Activated CD4-positive, alpha-beta T cell treated with anti-CD3 and anti-CD28 coated beads, Interleukin-2, amount 10 ng/mL, durations not matched to agents 7 days and 5 days (primary cell): ENCODE data around the gene RBM34. TPM values are rescaled to one million over a fixed set of nuclear protein-coding genes. Genes with fewer than 3 reads are reported as not detected.
A peak's percentile ranks its signal among the peaks of the same experiment; 100 is the strongest.

Source experiments
- CTCF ChIA-PET: fragments of 350-600 bp; sonication (Branson Sonifier 250); formaldehyde crosslinking; loops from one replicate; lab custom pipeline; 2021; ENCODE audit warnings: antibody characterized with exemption; lab: Charles Lee
- POLR2A ChIA-PET: fragments of 350-600 bp; sonication (Branson Sonifier 250); formaldehyde crosslinking; loops from one replicate; lab custom pipeline; 2021; ENCODE audit warnings: antibody characterized with exemption; lab: Charles Lee
- DNase-seq: peaks from one replicate; pipeline ENCODE4 v3.0.0-alpha.2; 2020
- H3K27ac Mint-ChIP-seq: one replicate; pipeline ENCODE4 v1.8.0; 2021; ENCODE audit warnings: mild to moderate bottlenecking, moderate library complexity, mixed read lengths
- H3K27me3 Mint-ChIP-seq: one replicate; pipeline ENCODE4 v1.8.0; 2021; ENCODE audit warnings: mixed read lengths
- H3K36me3 Mint-ChIP-seq: one replicate; pipeline ENCODE4 v1.8.0; 2021; ENCODE audit warnings: low read depth, mixed read lengths
- H3K4me1 Mint-ChIP-seq: one replicate; pipeline ENCODE4 v1.8.0; 2021; ENCODE audit warnings: mixed read lengths
- H3K4me3 Mint-ChIP-seq: one replicate; pipeline ENCODE4 v1.8.0; 2021; ENCODE audit warnings: mild to moderate bottlenecking, moderate library complexity, mixed read lengths
- H3K9me3 Mint-ChIP-seq: one replicate; pipeline ENCODE4 v1.8.0; 2021; ENCODE audit warnings: mixed read lengths
- total RNA-seq, 2 experiments: library from RNA; stranded (reverse); gene quantifications; one replicate each; pipeline ENCODE4 v1.2.3, GENCODE V29; 2021

The RBM34 gene
- total RNA-seq, 2 experiments from 2014 or later = 112 to 116 TPM

- Mint-ChIP-seq H3K4me3 (peak within 1 kb of the TSS; percentile 99), H3K4me1 (peaks cover 50% of the 10 kb centered on the region), H3K9me3 (no peaks in the 10 kb centered on the region), H3K27me3 (no peaks in the 10 kb centered on the region), H3K27ac (peak within 1 kb of the TSS; percentile 99), H3K36me3 (peaks cover 48% of the 10 kb centered on the region)
- ChIA-PET CTCF (interaction anchor here (0.6 to 1.6 kb wide), 4 partner anchors 10 to 611 kb away, joined by 3 to 5 read pairs (median 4); no protein-coding TSS in a partner anchor), POLR2A (interaction anchor here (0.8 kb wide), 1 partner anchor 15 kb away, joined by 3 read pairs; no protein-coding TSS in a partner anchor)
- DNase-seq = peak; percentile 95
Observed at GRCh38 chr1:235128456-235129328, 32.4 kb downstream of the RBM34 start, which contains the start of gene TOMM20. TSS of gene TOMM20 (minus strand) at chr1:235128837. CDS start at chr1:235128715, 122 bp downstream.

GRCh38 chr1:235127732-235128455 lies 33.2 kb downstream of the RBM34 start:
- ChIA-PET CTCF (interaction anchor here (1.5 to 1.6 kb wide), 2 partner anchors 11 to 12 kb away, joined by 3 to 5 read pairs; no protein-coding TSS in a partner anchor), POLR2A (interaction anchor here (0.8 kb wide), 1 partner anchor 14 kb away, joined by 3 read pairs; no protein-coding TSS in a partner anchor)
- no peaks in the 10 kb centered on the region for H3K27me3 Mint-ChIP-seq
- peaks cover 49% of the 10 kb centered on the region for H3K36me3 Mint-ChIP-seq
- H3K4me3 Mint-ChIP-seq = peak overlapping the region; percentile 99
- peak overlapping the region; percentile 99 for H3K27ac Mint-ChIP-seq
- DNase-seq = peak; percentile 10
- no peaks in the 10 kb centered on the region for H3K9me3 Mint-ChIP-seq
- peaks cover 58% of the 10 kb centered on the region for H3K4me1 Mint-ChIP-seq

- Mint-ChIP-seq H3K4me1 (peaks cover 60% of the 10 kb centered on the region), H3K27ac (peak overlapping the region; percentile 99), H3K4me3 (peak overlapping the region; percentile 99), H3K36me3 (peaks cover 47% of the 10 kb centered on the region), H3K27me3 (no peaks in the 10 kb centered on the region), H3K9me3 (no peaks in the 10 kb centered on the region)
- DNase-seq = no peak
- CTCF ChIA-PET = interaction anchor here (1.1 to 1.5 kb wide), 3 partner anchors 12 to 33 kb away, joined by 3 read pairs; no protein-coding TSS in a partner anchor
- POLR2A ChIA-PET = no interaction called here
Observed at GRCh38 chr1:235127203-235127602, 33.8 kb downstream of the RBM34 start.

GRCh38 chr1:235124665-235125064 lies 36.4 kb downstream of the RBM34 start:
- H3K9me3 Mint-ChIP-seq = no peaks in the 10 kb centered on the region
- no peak overlapping the region for H3K4me3 Mint-ChIP-seq
- CTCF ChIA-PET = no interaction called here
- peaks cover 47% of the 10 kb centered on the region for H3K36me3 Mint-ChIP-seq
- H3K4me1 Mint-ChIP-seq = peaks cover 61% of the 10 kb centered on the region
- POLR2A ChIA-PET = interaction anchor here (1.0 kb wide), 1 partner anchor 19 kb away, joined by 4 read pairs; no protein-coding TSS in a partner anchor
- H3K27me3 Mint-ChIP-seq = no peaks in the 10 kb centered on the region
- no peak overlapping the region for H3K27ac Mint-ChIP-seq
- DNase-seq = no peak

GRCh38 chr1:235124111-235124510 lies 36.9 kb downstream of the RBM34 start:
- Mint-ChIP-seq H3K4me3 (no peak overlapping the region), H3K27ac (peak overlapping the region; percentile 13), H3K4me1 (peaks cover 59% of the 10 kb centered on the region), H3K36me3 (peaks cover 52% of the 10 kb centered on the region), H3K27me3 (no peaks in the 10 kb centered on the region), H3K9me3 (no peaks in the 10 kb centered on the region)
- no peak for DNase-seq
- CTCF ChIA-PET = interaction anchor here (0.5 kb wide), 1 partner anchor 13 kb away, joined by 3 read pairs; no protein-coding TSS in a partner anchor
- POLR2A ChIA-PET = interaction anchor here (1.0 kb wide), 1 partner anchor 18 kb away, joined by 4 read pairs; no protein-coding TSS in a partner anchor

- CTCF ChIA-PET = interaction anchor here (1.4 to 5.0 kb wide), 4 partner anchors 15 to 635 kb away, joined by 3 to 32 read pairs (median 5); no protein-coding TSS in a partner anchor
- POLR2A ChIA-PET = no interaction called here
- no peak overlapping the region for H3K4me3 Mint-ChIP-seq
- no peaks in the 10 kb centered on the region for H3K27me3 Mint-ChIP-seq
- H3K9me3 Mint-ChIP-seq = no peaks in the 10 kb centered on the region
- H3K4me1 Mint-ChIP-seq = peaks cover 50% of the 10 kb centered on the region
- no peak overlapping the region for H3K27ac Mint-ChIP-seq
- H3K36me3 Mint-ChIP-seq = peaks cover 59% of the 10 kb centered on the region
- DNase-seq = no peak
Observed at GRCh38 chr1:235122348-235122747, 38.7 kb downstream of the RBM34 start.

- H3K36me3 Mint-ChIP-seq = peaks cover 67% of the 10 kb centered on the region
- ChIA-PET POLR2A (interaction anchor here (1.0 kb wide), 1 partner anchor 15 kb away, joined by 3 read pairs; the partner anchor contains the start of gene TOMM20), CTCF (interaction anchor here (0.6 to 1.1 kb wide), 3 partner anchors 12 to 531 kb away, joined by 3 to 4 read pairs (median 3); no protein-coding TSS in a partner anchor)
- no peak overlapping the region for H3K27ac Mint-ChIP-seq
- H3K27me3 Mint-ChIP-seq = no peaks in the 10 kb centered on the region
- no peaks in the 10 kb centered on the region for H3K9me3 Mint-ChIP-seq
- H3K4me1 Mint-ChIP-seq = peaks cover 4% of the 10 kb centered on the region
- DNase-seq = no peak
- no peak overlapping the region for H3K4me3 Mint-ChIP-seq
Observed at GRCh38 chr1:235113183-235113917, 47.7 kb downstream of the RBM34 start.

- CTCF ChIA-PET = interaction anchor here (1.1 kb wide), 1 partner anchor 23 kb away, joined by 3 read pairs; no protein-coding TSS in a partner anchor
- H3K4me1 Mint-ChIP-seq = peaks cover 4% of the 10 kb centered on the region
- peaks cover 67% of the 10 kb centered on the region for H3K36me3 Mint-ChIP-seq
Observed at GRCh38 chr1:235112297-235113182, 48.5 kb downstream of the RBM34 start.

GRCh38 chr1:235111107-235111506 lies 49.9 kb downstream of the RBM34 start:
- Mint-ChIP-seq H3K27ac (no peak overlapping the region), H3K36me3 (peaks cover 73% of the 10 kb centered on the region), H3K4me3 (no peak overlapping the region), H3K9me3 (no peaks in the 10 kb centered on the region), H3K4me1 (peaks cover 14% of the 10 kb centered on the region), H3K27me3 (no peaks in the 10 kb centered on the region)
- no peak for DNase-seq
- CTCF ChIA-PET = no interaction called here
- POLR2A ChIA-PET = no interaction called here

More at GRCh38 chr1:235112297-235113182, 48.5 kb downstream of the RBM34 start:
- POLR2A ChIA-PET = no interaction called here
- Mint-ChIP-seq H3K9me3 (no peaks in the 10 kb centered on the region), H3K27me3 (no peaks in the 10 kb centered on the region), H3K4me3 (no peak overlapping the region), H3K27ac (no peak overlapping the region)
- no peak for DNase-seq

GRCh38 chr1:235108876-235109275 lies 52.2 kb downstream of the RBM34 start:
- CTCF ChIA-PET = interaction anchor here (0.7 to 4.0 kb wide), 6 partner anchors 12 to 982 kb away, joined by 3 to 32 read pairs (median 4); no protein-coding TSS in a partner anchor
- Mint-ChIP-seq H3K27ac (no peak overlapping the region), H3K36me3 (peaks cover 63% of the 10 kb centered on the region), H3K4me3 (no peak overlapping the region), H3K4me1 (peaks cover 31% of the 10 kb centered on the region), H3K9me3 (no peaks in the 10 kb centered on the region), H3K27me3 (no peaks in the 10 kb centered on the region)
- no peak for DNase-seq
- POLR2A ChIA-PET = no interaction called here

GRCh38 chr1:235108185-235108593 lies 52.9 kb downstream of the RBM34 start:
- Mint-ChIP-seq H3K9me3 (no peaks in the 10 kb centered on the region), H3K27ac (no peak overlapping the region), H3K27me3 (no peaks in the 10 kb centered on the region), H3K4me3 (no peak overlapping the region), H3K4me1 (peaks cover 36% of the 10 kb centered on the region), H3K36me3 (peaks cover 58% of the 10 kb centered on the region)
- POLR2A ChIA-PET = no interaction called here
- no peak for DNase-seq
- CTCF ChIA-PET = interaction anchor here (0.6 to 4.0 kb wide), 9 partner anchors 9 to 981 kb away, joined by 3 to 32 read pairs (median 4); no protein-coding TSS in a partner anchor
